8988T (cell line): ENCODE results near the gene HNF1B.

Experiments used
- DNase-seq: peaks from one replicate; pipeline ENCODE4 v3.0.0; 2011

HNF1B gene

GRCh38 chr17:37761059-37761458 is 16.2 kb upstream of the HNF1B start:
- no peak for DNase-seq

DNA sequence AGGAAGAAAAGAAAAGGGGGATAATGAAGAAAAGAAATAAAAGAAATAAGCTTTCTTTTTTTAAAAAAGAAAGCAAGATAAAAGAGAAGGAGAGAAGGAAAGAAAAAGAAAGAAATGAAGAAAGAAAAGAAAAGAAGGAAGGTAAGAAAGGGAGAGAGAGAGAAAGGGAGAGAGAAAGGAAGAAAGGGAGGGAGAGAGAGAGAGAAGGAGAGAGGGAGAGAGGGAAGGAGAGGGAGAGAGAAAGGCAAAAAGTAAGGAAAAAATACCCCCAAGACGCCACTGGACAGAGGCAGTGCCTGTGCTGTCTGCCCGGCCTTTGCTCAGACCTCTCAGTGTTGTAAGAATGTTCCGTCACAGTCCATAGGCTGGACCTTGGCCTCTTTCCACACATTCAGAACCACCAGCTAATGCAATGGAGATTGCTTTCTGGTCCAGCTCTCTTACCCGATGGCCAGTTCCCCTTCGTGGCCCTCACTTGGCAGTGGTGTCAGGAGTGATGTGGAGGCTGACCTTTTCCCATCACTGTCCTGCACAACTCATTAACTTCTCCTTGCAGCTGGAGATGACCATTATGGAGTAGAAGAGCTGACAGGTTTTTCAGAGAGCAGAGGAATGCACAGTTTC is 14.3 kb upstream of the HNF1B start:
- DNase-seq = no peak

GRCh38 chr17:37756051-37756450 is 11.2 kb upstream of the HNF1B start:
- no peak for DNase-seq

DNA sequence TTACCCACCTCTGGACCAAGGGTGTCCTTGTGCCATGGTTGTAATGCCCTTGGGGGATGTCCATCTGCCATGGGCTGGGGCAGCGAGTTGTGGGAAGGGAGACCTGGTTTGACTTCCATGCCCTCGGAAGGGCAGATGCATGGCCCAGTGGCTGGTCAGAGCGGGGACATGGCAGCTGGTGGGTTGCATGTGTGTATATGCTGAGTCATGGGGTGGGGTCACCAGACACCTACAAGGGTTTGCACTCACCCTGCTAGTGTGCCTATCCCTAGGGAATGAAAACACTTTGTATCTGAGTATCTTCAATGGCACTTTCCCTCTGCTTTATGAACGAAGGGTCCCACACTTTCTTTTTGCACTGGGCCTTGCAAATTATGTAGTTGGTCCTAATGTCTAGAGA is 10.6 kb upstream of the HNF1B start:
- DNase-seq = no peak

DNA sequence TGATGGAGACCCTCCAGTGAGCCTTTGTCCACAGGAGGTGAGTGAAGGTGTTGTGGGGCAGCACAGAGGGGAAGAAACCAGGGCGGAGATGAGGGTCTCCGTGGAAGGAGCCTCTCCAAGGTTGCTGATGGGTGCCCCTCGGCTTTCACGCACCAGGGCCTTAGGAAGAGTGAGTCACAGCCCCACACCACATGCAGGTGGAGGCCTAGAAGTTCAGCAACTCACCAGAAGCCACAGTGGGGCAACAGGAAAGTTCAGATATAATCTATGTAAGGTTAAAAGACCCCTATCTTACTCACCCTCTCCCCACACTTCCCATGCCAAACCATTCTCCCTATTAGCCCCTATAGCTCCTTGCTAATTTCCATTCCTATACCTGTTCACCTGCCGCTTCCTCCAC is 9.5 kb upstream of the HNF1B start:
- DNase-seq = no peak

GRCh38 chr17:37752482-37752881 is 7.6 kb upstream of the HNF1B start:
- DNase-seq = peak; percentile 51

DNA sequence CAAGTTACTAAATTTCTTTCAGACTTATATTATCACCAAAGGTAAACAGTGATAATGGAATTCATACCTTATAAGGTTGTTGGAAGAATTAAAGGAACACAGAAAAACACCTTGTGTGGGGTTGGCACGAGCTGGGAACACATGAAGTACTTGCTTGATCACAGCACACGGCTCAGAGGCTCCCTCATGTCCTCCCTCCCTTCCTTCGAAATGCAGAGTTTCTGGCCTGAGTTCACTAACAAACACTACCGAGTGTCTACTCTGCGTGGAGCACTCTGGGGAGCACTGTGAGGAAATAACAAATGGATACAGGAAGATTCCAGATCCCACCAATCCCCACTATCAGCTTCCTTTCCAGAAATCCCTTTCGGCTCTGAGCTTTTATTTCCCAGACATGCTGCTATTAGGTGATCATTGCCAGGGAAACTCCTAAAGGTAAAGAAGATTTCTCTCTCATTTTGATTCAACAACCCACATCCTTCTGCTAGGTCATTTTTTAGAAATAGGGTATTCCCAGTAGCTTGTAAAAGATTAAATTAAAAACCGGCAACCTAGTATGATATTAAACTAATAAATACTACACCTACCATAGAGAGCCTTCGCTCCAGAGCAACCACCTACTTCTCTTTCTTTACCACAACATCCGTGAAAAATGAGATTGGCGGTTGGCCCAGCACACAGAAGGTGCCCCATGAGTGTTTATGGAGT is 6.1 kb upstream of the HNF1B start:
- no peak for DNase-seq

GRCh38 chr17:37750292-37750691 is 5.4 kb upstream of the HNF1B start:
- DNase-seq = no peak

DNA sequence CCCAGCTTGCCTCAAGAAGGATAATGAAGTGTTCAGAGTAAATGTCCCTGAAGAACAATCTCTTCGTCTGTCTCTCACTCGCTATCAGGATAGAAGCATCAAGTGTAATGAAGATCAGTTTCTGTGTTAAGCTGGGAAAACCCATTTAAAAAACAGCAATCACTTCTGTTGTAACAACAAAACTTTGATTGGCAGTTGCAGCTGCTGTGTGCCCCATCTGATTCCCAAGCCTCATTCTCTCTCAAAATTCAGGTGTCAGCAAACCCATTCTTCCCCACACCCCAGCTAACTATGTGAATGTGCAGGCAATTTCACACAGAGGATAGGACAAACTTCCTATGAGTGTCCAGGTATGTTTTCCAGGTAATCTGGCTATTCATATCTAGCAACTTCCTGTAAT is 2.4 kb upstream of the HNF1B start:
- DNase-seq = no peak

GRCh38 chr17:37746617-37747016 is 1.8 kb upstream of the HNF1B start:
- DNase-seq = no peak

DNA sequence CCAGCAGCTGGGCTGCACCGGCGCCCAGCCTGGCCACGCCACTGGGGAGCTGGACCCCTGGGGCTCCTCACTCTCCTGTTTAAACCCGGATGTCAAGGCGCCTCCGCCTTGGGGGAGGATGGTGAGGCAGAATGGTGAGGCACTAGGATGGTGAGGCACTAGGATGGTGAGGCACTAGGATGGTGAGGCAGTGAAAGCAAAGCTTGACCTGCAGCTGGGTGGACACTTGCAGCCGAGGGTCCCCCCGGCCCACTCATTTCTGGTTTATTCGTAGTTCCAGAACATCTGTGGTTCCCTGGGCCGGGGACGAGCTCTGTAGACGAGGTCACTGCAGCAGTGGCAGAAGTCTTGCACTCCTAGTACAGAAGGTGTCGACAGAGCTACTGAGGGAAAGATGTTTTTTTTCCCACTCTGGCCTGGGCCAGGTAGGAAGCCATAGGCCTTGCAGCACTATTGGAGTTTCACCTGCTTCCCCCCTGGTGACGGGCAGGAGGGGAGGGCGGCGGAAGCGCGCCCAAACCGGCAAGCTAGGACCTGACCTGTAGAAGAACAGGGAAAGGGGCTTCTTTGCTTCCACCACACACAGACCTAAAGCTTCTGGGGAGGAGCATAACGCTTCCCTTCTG is 1.1 kb upstream of the HNF1B start:
- DNase-seq = no peak

- DNase-seq = no peak
These were observed 279 bp downstream of the HNF1B start for GRCh38 chr17:37744633-37744927.

DNA sequence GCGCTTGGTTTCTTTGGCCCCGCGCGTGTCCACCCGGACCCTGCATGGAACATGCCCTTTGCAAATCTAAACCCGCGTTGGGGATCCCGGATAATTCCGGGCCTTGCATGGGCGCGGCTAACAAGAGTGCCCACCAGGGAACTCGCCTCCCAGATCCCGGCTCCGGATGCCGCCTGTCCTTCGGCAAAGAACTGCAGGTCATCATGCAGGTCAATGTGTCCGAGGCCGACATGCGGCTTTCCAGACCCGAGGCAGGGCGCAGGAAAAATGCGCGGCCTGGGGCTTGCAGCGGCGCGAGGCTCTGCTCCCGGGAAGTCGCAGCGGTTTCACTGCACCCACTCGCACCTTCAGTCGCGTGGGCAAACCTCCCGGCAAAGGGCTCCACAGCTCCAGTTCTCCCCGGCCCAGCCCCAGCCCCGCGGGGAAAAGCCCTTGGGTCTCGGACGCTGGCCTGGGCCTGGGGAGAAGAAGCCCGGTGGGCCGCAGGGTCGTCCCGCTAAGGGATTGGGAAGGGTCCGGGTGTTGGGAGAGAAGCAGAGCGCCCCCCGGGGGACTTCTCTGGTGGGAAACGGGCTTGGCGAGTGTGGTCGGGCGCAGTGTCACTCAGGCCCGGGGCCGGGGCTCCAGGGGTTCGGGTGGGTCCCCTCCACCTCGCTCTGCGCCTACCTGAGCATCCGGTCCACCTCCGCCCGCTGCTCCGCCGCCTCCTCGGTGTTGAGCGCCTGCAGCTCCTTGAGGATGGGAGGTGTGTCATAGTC is 805 bp downstream of the HNF1B start:
- DNase-seq = no peak

- no peak for DNase-seq
These were observed 1.3 kb downstream of the HNF1B start for GRCh38 chr17:37743612-37743874.

DNA sequence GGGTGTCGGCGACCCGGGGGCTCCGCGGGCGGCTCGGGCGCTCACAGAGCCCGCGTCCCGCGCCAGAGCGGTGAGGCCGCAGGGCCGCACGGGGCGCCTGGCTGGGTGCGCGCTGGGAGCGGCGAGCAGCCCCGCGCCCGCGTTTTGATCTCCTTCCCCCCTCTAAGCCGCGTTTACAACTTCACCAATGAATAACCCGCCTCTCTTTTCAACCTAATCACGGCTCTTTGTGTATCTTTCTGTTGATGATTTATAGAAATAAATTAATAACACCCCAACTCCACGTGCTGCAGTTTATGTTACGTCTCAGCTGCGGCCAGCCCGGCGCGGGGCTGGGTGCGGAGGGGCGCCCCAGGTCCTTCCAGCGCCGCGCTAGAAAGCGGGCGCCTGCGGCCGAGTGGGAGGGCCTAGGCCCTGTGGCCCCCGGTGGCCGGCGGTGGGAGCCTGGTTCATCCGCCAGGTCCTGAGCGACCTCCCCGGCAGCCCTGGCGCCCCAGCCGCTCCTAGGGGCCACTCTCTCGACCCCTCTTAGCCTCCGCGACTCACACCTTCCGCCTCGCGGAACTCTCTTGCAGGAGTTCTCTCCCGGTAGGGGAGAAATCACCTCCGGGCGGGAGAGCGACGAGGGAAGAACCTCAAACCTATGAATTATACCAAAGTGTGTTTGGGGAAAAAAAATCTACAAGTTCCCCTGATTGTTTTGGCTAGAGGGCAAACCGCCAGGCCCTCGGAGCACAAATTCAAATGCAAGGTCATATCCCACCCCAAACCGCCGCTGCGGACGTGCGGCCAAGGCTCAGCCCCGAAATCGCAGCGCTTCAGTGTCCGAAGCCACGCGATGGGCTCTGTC is 1.9 kb downstream of the HNF1B start:
- DNase-seq = no peak

GRCh38 chr17:37742116-37742761 is 2.6 kb downstream of the HNF1B start:
- peak; percentile 54 for DNase-seq

DNA sequence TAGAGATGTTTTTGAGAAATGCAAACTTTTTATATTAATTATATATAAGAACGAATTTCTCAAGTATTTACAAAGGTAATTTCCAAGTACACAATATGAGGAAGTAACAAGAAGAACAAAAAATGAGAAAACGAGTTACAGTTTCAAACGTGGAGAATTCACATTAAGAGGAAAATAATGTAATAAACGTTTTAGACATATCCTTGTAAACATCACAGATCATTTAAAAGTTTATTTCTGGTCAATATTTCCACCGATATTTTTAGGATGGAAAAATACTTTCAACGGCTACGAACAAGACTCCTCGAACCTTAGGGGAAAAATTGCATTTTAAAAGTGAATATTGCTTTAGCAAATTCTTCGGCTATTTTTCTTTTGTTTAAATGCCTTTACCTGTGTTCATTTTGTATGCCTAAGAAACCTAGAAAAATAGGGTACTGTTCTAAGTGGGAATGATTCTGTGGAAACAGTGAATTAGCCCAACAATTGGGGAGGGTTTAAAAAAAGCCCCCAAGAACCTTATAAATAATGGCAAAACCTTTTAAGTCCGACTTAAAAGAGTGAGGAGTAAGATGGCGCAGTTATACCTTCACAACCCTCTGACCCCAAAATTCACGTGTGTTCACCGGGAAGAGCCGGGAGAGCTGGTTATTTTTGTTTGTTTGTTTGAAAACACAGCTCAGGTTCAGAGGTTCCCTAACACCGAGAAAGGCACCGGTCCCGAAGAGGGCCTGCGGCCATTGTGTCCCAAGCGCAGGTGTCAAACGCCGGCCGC is 3.3 kb downstream of the HNF1B start:
- DNase-seq = no peak

DNA sequence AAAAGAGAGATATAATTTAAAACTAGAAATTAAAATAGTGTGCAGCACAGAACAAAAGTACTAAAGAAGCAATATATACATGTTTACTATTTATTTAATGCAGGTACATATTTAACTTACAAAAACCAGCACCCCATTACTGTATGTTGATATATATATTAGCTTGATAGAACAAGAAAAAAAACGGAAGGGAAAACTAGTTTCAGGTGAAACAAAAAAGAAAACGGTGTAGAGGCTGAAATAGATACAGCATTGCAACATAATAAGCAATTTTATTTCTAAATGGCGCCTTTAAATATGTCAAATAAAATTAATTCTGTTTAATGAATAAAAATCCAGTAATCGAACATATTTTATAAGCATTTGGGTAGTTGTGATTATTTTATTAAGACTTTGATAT is 3.9 kb downstream of the HNF1B start:
- no peak for DNase-seq

DNA sequence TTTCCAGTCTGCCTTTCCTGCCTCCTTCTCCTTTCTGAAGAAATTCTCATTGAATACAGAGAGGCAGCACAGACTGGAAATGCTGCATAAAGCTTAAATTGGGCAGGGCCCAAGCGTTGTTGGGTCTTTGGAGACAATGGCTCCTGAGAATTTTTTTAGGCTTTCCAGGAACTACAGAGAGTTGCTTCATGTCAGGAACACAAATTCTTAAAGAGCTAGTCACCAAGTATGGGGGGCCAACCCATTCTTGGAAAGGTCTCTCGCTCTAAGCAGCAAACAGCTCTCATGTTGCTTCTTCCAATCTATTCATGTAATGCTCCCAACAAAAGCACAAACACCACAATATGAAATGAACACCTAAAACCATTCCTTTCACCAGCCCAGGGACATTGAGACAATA is 6.9 kb downstream of the HNF1B start:
- DNase-seq = no peak

GRCh38 chr17:37737081-37737480 is 7.8 kb downstream of the HNF1B start:
- DNase-seq = no peak

- no peak for DNase-seq
These were observed 8.4 kb downstream of the HNF1B start for GRCh38 chr17:37736428-37736827.

- no peak for DNase-seq
These were observed 9.7 kb downstream of the HNF1B start for GRCh38 chr17:37735165-37735564.
